Measurements from ENCODE around the gene CLEC11A.

CLEC11A gene

DNA sequence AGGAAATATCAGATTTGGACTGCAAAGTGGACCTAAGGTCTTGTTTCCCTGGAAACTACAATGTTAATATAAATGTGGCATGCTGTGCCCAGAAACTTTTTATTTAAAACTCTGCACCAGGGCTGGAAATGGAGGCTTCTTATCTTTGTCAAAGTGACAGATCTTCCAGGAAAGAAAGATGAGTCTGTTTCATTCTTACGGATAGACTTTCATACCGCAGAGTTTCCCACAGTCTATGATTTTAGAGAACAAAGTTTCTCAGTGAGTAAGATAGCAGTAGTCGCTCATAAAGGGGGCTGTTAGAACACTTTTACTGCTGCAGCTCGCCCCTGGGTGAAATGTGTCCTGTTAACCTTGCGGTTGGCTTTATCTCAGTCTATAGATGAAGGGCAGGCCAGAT is 6.7 kb downstream of the CLEC11A start:
- no peak for DNase-seq (ENCODE audit: extremely low spot score)
- no peak for TF ChIP-seq ZNF384 (IDR thresholded peaks at IDR 0.05)
- TF ChIP-seq SP1 (IDR thresholded peaks at IDR 0.05): no peak
- no peak for TF ChIP-seq BHLHE40 (IDR thresholded peaks at IDR 0.05; ENCODE audit: borderline replicate concordance)
- ChIA-PET POLR2A (no interaction called here), CTCF (no interaction called here)

DNA sequence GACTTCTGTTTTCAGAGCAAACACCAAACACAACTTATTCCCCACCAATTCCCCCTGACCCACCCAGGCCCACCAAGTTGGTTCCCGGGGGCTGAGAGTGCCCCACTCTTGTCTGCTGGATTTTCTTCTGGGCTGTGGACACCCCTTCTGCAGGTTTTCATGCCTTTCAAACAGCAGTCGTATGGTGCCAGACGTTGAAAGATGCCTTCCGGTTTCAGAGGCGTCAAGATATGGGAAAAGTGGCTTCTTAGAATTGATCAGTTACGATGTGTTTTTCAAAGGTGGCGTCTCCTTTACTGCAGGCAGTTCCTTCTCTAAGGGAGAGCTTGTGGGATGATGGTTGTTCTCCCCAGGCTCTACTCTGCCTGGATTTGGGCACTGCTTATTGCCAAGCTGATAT is 12.7 kb downstream of the CLEC11A start:
- TF ChIP-seq SP1 (IDR thresholded peaks at IDR 0.05) (no peak), L3MBTL2 (conservative IDR thresholded peaks at IDR 0.05) (no peak), NFRKB (IDR thresholded peaks at IDR 0.05) (no peak), ARNT (IDR thresholded peaks at IDR 0.05) (no peak), SUZ12 (IDR thresholded peaks at IDR 0.05) (no peak), TARDBP (IDR thresholded peaks at IDR 0.05) (no peak), HDGF (IDR thresholded peaks at IDR 0.05; ENCODE audit: borderline replicate concordance) (no peak), ELF4 (IDR thresholded peaks at IDR 0.05) (no peak), ZNF384 (IDR thresholded peaks at IDR 0.05) (no peak)
- TF ChIP-seq, protein P1, sequence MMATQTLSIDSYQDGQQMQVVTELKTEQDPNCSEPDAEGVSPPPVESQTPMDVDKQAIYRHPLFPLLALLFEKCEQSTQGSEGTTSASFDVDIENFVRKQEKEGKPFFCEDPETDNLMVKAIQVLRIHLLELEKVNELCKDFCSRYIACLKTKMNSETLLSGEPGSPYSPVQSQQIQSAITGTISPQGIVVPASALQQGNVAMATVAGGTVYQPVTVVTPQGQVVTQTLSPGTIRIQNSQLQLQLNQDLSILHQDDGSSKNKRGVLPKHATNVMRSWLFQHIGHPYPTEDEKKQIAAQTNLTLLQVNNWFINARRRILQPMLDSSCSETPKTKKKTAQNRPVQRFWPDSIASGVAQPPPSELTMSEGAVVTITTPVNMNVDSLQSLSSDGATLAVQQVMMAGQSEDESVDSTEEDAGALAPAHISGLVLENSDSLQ (IDR thresholded peaks at IDR 0.05): no peak
- ChIA-PET POLR2A (interaction anchor here (0.7 to 2.5 kb wide), 3 partner anchors 11 to 387 kb away, joined by 3 to 10 read pairs (median 4); no protein-coding TSS in a partner anchor), CTCF (no interaction called here)
- no peak for DNase-seq (ENCODE audit: extremely low spot score)

GRCh38 chr19:50736338-50736737 is 13.2 kb downstream of the CLEC11A start:
- ChIA-PET CTCF (no interaction called here), POLR2A (interaction anchor here (1.0 kb wide), 1 partner anchor 11 kb away, joined by 4 read pairs; no protein-coding TSS in a partner anchor)
- no peak for TF ChIP-seq CTBP1 (IDR thresholded peaks at IDR 0.05; ENCODE audit: borderline replicate concordance)
- TF ChIP-seq TARDBP (IDR thresholded peaks at IDR 0.05): no peak
- no peak for TF ChIP-seq BHLHE40 (IDR thresholded peaks at IDR 0.05; ENCODE audit: borderline replicate concordance)
- no peak for TF ChIP-seq NFRKB (IDR thresholded peaks at IDR 0.05)
- no peak for TF ChIP-seq FOXK2 (IDR thresholded peaks at IDR 0.05)
- TF ChIP-seq ZNF384 (IDR thresholded peaks at IDR 0.05): no peak
- no peak for TF ChIP-seq FOXA1 (IDR thresholded peaks at IDR 0.05)
- no peak for TF ChIP-seq L3MBTL2 (conservative IDR thresholded peaks at IDR 0.05)
- no peak for TF ChIP-seq ARNT (IDR thresholded peaks at IDR 0.05)
- no peak for TF ChIP-seq ELF4 (IDR thresholded peaks at IDR 0.05)
- TF ChIP-seq SUZ12 (IDR thresholded peaks at IDR 0.05): no peak
- TF ChIP-seq FOXM1 (IDR thresholded peaks at IDR 0.05; ENCODE audit: borderline replicate concordance): no peak
- TF ChIP-seq SP1 (IDR thresholded peaks at IDR 0.05): no peak
- TF ChIP-seq LEF1 (IDR thresholded peaks at IDR 0.05; ENCODE audit: borderline replicate concordance): no peak
- TF ChIP-seq, protein P1 (IDR thresholded peaks at IDR 0.05): no peak
- TF ChIP-seq HDGF (IDR thresholded peaks at IDR 0.05; ENCODE audit: borderline replicate concordance): no peak
- DNase-seq (ENCODE audit: extremely low spot score): no peak

- POLR2A ChIA-PET: no interaction called here
- no peak for TF ChIP-seq FOXM1 (IDR thresholded peaks at IDR 0.05; ENCODE audit: borderline replicate concordance)
- TF ChIP-seq, protein P1 (IDR thresholded peaks at IDR 0.05): peak; percentile 49; the same call in 1 of the 2 replicates
- CTCF ChIA-PET: no interaction called here
- no peak for DNase-seq (ENCODE audit: extremely low spot score)
Observed at GRCh38 chr19:50739132-50739913, 16.2 kb downstream of the CLEC11A start.

DNA sequence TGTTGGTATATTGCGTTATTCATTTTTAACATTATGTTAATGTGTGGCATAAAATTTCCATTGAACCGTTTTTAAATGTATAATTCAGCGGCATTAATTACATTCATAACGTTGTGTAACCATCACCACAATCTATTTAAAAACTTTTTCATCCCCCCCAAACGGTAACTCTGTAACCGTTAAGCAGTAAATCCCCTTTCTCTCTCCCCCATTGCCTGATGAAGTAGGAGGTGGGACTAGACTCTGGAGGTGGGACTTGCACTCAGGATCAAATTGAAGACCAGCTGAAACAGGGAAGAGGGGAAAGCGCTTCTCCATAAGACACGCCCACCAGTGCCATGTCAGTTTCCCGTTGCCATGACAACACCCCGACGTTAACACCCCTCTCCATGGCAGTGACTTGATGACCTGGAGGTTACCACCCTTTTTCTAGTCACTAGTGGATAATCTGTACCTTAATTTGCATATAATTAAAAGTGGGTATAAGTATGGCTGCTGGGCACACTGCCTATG is 16.8 kb downstream of the CLEC11A start:
- CTCF ChIA-PET: no interaction called here
- POLR2A ChIA-PET: no interaction called here
- no peak for DNase-seq (ENCODE audit: extremely low spot score)
- no peak for TF ChIP-seq CTBP1 (IDR thresholded peaks at IDR 0.05; ENCODE audit: borderline replicate concordance)
- TF ChIP-seq, protein P1 (IDR thresholded peaks at IDR 0.05): peak; percentile 44

DNA sequence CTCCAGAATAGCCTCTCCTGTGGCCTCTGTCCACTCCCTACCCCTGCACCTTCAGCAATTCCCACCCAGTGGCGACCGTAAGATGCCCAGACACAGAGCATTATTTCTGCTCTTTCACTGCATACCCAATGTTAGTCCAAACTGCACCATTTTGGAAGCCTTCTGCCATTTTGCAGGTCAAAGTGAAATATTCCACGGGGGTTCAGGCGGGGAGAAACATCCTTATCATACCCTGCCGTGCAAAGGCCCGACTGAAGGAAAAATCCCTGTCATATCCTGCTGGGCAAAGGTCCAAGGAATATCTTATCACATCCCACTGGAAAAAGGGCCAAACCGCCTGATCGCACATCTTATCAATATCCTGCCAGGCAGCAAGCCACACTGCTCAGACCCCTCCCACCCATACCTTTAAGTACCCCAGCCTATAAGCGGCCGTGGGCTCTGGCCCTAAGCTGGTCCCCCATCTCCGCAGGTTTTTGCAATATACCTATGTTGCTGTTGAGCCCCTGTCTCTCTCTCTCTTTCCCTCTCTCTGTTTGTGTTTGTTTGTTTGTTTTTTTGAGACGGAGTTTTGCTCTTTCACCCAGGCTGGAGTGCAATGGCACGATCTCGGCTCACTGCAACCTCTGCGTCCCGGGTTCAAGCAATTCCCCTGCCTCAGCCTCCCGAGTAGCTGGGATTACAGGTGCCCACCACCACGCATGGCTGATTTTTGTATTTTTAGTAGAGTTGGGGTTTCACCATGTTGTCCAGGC is 18.2 kb downstream of the CLEC11A start:
- ChIA-PET POLR2A (no interaction called here), CTCF (no interaction called here)

More for the DNA sequence above, 18.2 kb downstream of the CLEC11A start:
- TF ChIP-seq LEF1 (IDR thresholded peaks at IDR 0.05; ENCODE audit: borderline replicate concordance) (no peak), HDGF (IDR thresholded peaks at IDR 0.05; ENCODE audit: borderline replicate concordance) (no peak), FOXM1 (IDR thresholded peaks at IDR 0.05; ENCODE audit: borderline replicate concordance) (no peak), L3MBTL2 (conservative IDR thresholded peaks at IDR 0.05) (no peak), FOXK2 (IDR thresholded peaks at IDR 0.05) (no peak), TARDBP (IDR thresholded peaks at IDR 0.05) (no peak), SUZ12 (IDR thresholded peaks at IDR 0.05) (no peak), BHLHE40 (IDR thresholded peaks at IDR 0.05; ENCODE audit: borderline replicate concordance) (no peak), ZNF384 (IDR thresholded peaks at IDR 0.05) (no peak), FOXA1 (IDR thresholded peaks at IDR 0.05) (no peak), SP1 (IDR thresholded peaks at IDR 0.05) (no peak), NFRKB (IDR thresholded peaks at IDR 0.05) (no peak)
- TF ChIP-seq, protein P1 (IDR thresholded peaks at IDR 0.05): no peak
- DNase-seq (ENCODE audit: extremely low spot score): no peak

Data from HEK293T (cell line).